Progenitor cell of endocrine pancreas (in vitro differentiated cells): ENCODE data around the gene GPS2. TPM values are rescaled to one million over a fixed set of nuclear protein-coding genes. Genes with fewer than 3 reads are reported as not detected.

Source experiments
- DNase-seq: peaks from one replicate; pipeline ENCODE4 v3.0.0; 2021; ENCODE audit warnings: low spot score; ENCODE audit not compliant: unreplicated experiment
- H3K27ac Mint-ChIP-seq: 2 replicates; pipeline ENCODE4 v1.8.0; 2021; ENCODE audit warnings: mild to moderate bottlenecking, moderate library complexity, mixed read lengths
- H3K27me3 Mint-ChIP-seq: 2 replicates; pipeline ENCODE4 v1.8.0; 2021; ENCODE audit warnings: mixed read lengths
- H3K36me3 Mint-ChIP-seq: 2 replicates; pipeline ENCODE4 v1.8.0; 2022; ENCODE audit warnings: mixed read lengths; ENCODE audit not compliant: insufficient read depth
- H3K4me1 Mint-ChIP-seq: 2 replicates; pipeline ENCODE4 v1.8.0; 2021; ENCODE audit warnings: low read depth, mixed read lengths
- H3K4me3 Mint-ChIP-seq: 2 replicates; pipeline ENCODE4 v1.8.0; 2021; ENCODE audit warnings: low read depth, mild to moderate bottlenecking, moderate library complexity, mixed read lengths
- H3K9me3 Mint-ChIP-seq: 2 replicates; pipeline ENCODE4 v1.8.0; 2021; ENCODE audit warnings: low read depth, mixed read lengths
- CTCF ChIP-seq: fragments of 200-600 bp; sonication (generic); IDR thresholded peaks from one replicate; pipeline ENCODE4 v1.5.0; 2021; ENCODE audit warnings: antibody characterized with exemption, mild to moderate bottlenecking; ENCODE audit not compliant: unreplicated experiment
- total RNA-seq: library from RNA; stranded (reverse); gene quantifications from 2 replicates; pipeline ENCODE4 v1.2.1, GENCODE V29; 2021

Gene GPS2
- total RNA-seq, 1 donor from 2014 or later: 77.1 TPM

- Mint-ChIP-seq H3K9me3 (no peaks in the 10 kb centered on the region), H3K27ac (peak overlapping the region; percentile 95), H3K4me1 (peaks cover 26% of the 10 kb centered on the region), H3K4me3 (peak overlapping the region; percentile 81), H3K36me3 (no peaks in the 10 kb centered on the region), H3K27me3 (peaks cover 3% of the 10 kb centered on the region)
- DNase-seq: no peak
- TF ChIP-seq CTCF: no peak
Observed at GRCh38 chr17:7352503-7352889, 37.3 kb upstream of the GPS2 start.

- Mint-ChIP-seq H3K4me1 (peaks cover 26% of the 10 kb centered on the region), H3K4me3 (peak within 1 kb of the TSS; percentile 85), H3K36me3 (no peaks in the 10 kb centered on the region), H3K27me3 (no peaks in the 10 kb centered on the region), H3K9me3 (no peaks in the 10 kb centered on the region), H3K27ac (peak within 1 kb of the TSS; percentile 98)
- TF ChIP-seq CTCF: peak; percentile 71
- peak; percentile 78 for DNase-seq
Observed at GRCh38 chr17:7351665-7352502, 36.7 kb upstream of the GPS2 start, which contains the start of gene KCTD11. TSS of gene KCTD11 (plus strand) at chr17:7352162.

- no peak for DNase-seq
- no peak overlapping the region for H3K27ac Mint-ChIP-seq
- peaks cover 22% of the 10 kb centered on the region for H3K4me1 Mint-ChIP-seq
- H3K4me3 Mint-ChIP-seq: no peak overlapping the region
- no peak for TF ChIP-seq CTCF
- peaks cover 5% of the 10 kb centered on the region for H3K27me3 Mint-ChIP-seq
- no peaks in the 10 kb centered on the region for H3K9me3 Mint-ChIP-seq
- H3K36me3 Mint-ChIP-seq: no peaks in the 10 kb centered on the region
Observed at GRCh38 chr17:7348478-7349242, 33.5 kb upstream of the GPS2 start.

GRCh38 chr17:7347630-7348477 is 32.7 kb upstream of the GPS2 start:
- Mint-ChIP-seq H3K27me3 (peaks cover 8% of the 10 kb centered on the region), H3K4me3 (no peak overlapping the region), H3K4me1 (peaks cover 21% of the 10 kb centered on the region), H3K27ac (peak overlapping the region; percentile 20), H3K36me3 (no peaks in the 10 kb centered on the region), H3K9me3 (no peaks in the 10 kb centered on the region)
- TF ChIP-seq CTCF: no peak
- DNase-seq: no peak
